OCI-LY3 (cell line): Measurements from ENCODE around the gene YAF2.

Experiments
- H2AFZ ChIP-seq: fragments of 200-600, 300-600 bp; shearing (Covaris generic); 2 replicates; pipeline ENCODE4 v1.6.0; 2014; ENCODE audit warnings: antibody characterized with exemption, low read depth, low read length
- H3K27ac ChIP-seq: fragments of 200-600, 300-600 bp; sonication (generic); 2 replicates; pipeline ENCODE4 v1.5.1; 2014; ENCODE audit warnings: mild to moderate bottlenecking, low read length, moderate library complexity, mixed read lengths
- H3K27me3 ChIP-seq: fragments of 200-600, 300-600 bp; sonication (generic); 2 replicates; pipeline ENCODE4 v1.6.1; 2014; ENCODE audit warnings: low read depth, low read length, mixed read lengths
- H3K36me3 ChIP-seq: fragments of 200-600, 300-600 bp; sonication (generic); replicated peaks from 2 replicates; pipeline ENCODE3; 2014; ENCODE audit warnings: low read depth, low read length, mixed read lengths
- H3K4me1 ChIP-seq: fragments of 300-600, 200-600 bp; sonication (generic); 2 replicates; pipeline ENCODE4 v1.6.1; 2014; ENCODE audit warnings: low read length, mixed read lengths
- H3K4me2 ChIP-seq: fragments of 200-600, 300-600 bp; sonication (generic); 2 replicates; pipeline ENCODE4 v1.6.1; 2014; ENCODE audit warnings: low read length, mixed read lengths
- H3K4me3 ChIP-seq: fragments of 300-600, 200-600 bp; sonication (generic); 2 replicates; pipeline ENCODE4 v1.5.1; 2014; ENCODE audit warnings: antibody characterized with exemption, mild to moderate bottlenecking, low read length, moderate library complexity
- H3K79me2 ChIP-seq: fragments of 300-600, 200-600 bp; shearing (Covaris generic); 2 replicates; pipeline ENCODE4 v1.6.1; 2014; ENCODE audit warnings: mild to moderate bottlenecking, low read length, mixed read lengths
- H3K9ac ChIP-seq: fragments of 300-600, 200-600 bp; shearing (Covaris generic); 2 replicates; pipeline ENCODE4 v1.6.0; 2014; ENCODE audit warnings: mild to moderate bottlenecking, low read length, moderate library complexity
- H3K9me3 ChIP-seq: fragments of 200-600, 300-600 bp; shearing (Covaris generic); 2 replicates; pipeline ENCODE4 v1.6.1; 2014; ENCODE audit warnings: low read length, mixed read lengths; ENCODE audit not compliant: insufficient read depth
- H4K20me1 ChIP-seq: fragments of 200-600, 300-600 bp; sonication (generic); 2 replicates; pipeline ENCODE4 v1.6.1; 2016; ENCODE audit warnings: low read length, mixed read lengths; ENCODE audit not compliant: insufficient read depth
- CTCF ChIP-seq: fragments of 200-600, 300-600 bp; sonication (generic); IDR thresholded peaks from 2 replicates; pipeline ENCODE4 v1.5.1; 2014; ENCODE audit warnings: antibody characterized with exemption, low read length, low read depth
- EZH2phosphoT487 ChIP-seq: fragments of 200-600 bp; shearing (Covaris generic); IDR thresholded peaks from 2 replicates; pipeline ENCODE4 v1.6.1; 2018; ENCODE audit warnings: antibody characterized with exemption, mixed run types, low read depth

YAF2 gene

GRCh38 chr12:42173961-42174521 is 64.0 kb downstream of the YAF2 start:
- no peak overlapping the region for H3K4me3 ChIP-seq
- TF ChIP-seq CTCF (no peak), EZH2phosphoT487 (no peak)
- H3K4me2 ChIP-seq = no peak overlapping the region
- H3K36me3 ChIP-seq = peaks cover 22% of the 10 kb centered on the region
- H3K27ac ChIP-seq = no peak overlapping the region
- no peaks in the 10 kb centered on the region for H3K9me3 ChIP-seq
- no peak overlapping the region for H3K9ac ChIP-seq
- H3K79me2 ChIP-seq = peaks cover 9% of the 10 kb centered on the region
- H3K27me3 ChIP-seq = no peaks in the 10 kb centered on the region
- no peaks in the 10 kb centered on the region for H4K20me1 ChIP-seq
- H2AFZ ChIP-seq = no peak overlapping the region
- H3K4me1 ChIP-seq = peaks cover 9% of the 10 kb centered on the region

- Histone ChIP-seq H3K4me2 (no peak overlapping the region), H4K20me1 (no peaks in the 10 kb centered on the region), H3K4me1 (peaks cover 11% of the 10 kb centered on the region), H3K9ac (no peak overlapping the region), H3K36me3 (peaks cover 22% of the 10 kb centered on the region), H3K4me3 (no peak overlapping the region), H3K79me2 (peaks cover 9% of the 10 kb centered on the region), H3K27ac (no peak overlapping the region), H3K27me3 (no peaks in the 10 kb centered on the region), H3K9me3 (no peaks in the 10 kb centered on the region), H2AFZ (no peak overlapping the region)
- TF ChIP-seq EZH2phosphoT487 = no peak
- TF ChIP-seq CTCF = no peak
Observed at GRCh38 chr12:42172441-42173210, 65.4 kb downstream of the YAF2 start.

- H3K36me3 ChIP-seq = peaks cover 4% of the 10 kb centered on the region
- no peak overlapping the region for H3K27ac ChIP-seq
- H2AFZ ChIP-seq = no peak overlapping the region
- H3K4me2 ChIP-seq = no peak overlapping the region
- no peak overlapping the region for H3K4me3 ChIP-seq
- H3K79me2 ChIP-seq = no peaks in the 10 kb centered on the region; the same call in 1 of the 2 replicates
- TF ChIP-seq CTCF (no peak), EZH2phosphoT487 (no peak)
- H3K9me3 ChIP-seq = no peaks in the 10 kb centered on the region
- H3K27me3 ChIP-seq = no peaks in the 10 kb centered on the region
- peaks cover 6% of the 10 kb centered on the region for H3K4me1 ChIP-seq
- H4K20me1 ChIP-seq = no peaks in the 10 kb centered on the region
- H3K9ac ChIP-seq = no peak overlapping the region
Observed at GRCh38 chr12:42167711-42168110, 70.3 kb downstream of the YAF2 start.

- Histone ChIP-seq H3K9ac (no peak overlapping the region), H3K4me1 (peaks cover 6% of the 10 kb centered on the region), H3K36me3 (no peaks in the 10 kb centered on the region), H3K27me3 (no peaks in the 10 kb centered on the region), H3K79me2 (no peaks in the 10 kb centered on the region; the same call in 1 of the 2 replicates), H3K4me2 (no peak overlapping the region), H4K20me1 (0 out of 2 replicates have a peak, but pooled peaks cover 3% of the 10 kb centered on the region), H3K9me3 (no peaks in the 10 kb centered on the region), H2AFZ (no peak overlapping the region), H3K27ac (no peak overlapping the region), H3K4me3 (no peak overlapping the region)
- TF ChIP-seq CTCF = no peak
- TF ChIP-seq EZH2phosphoT487 = no peak
Observed at GRCh38 chr12:42166501-42166900, 71.5 kb downstream of the YAF2 start.
